Adrenal gland (tissue), 5 donors: ENCODE results near the gene COX20.

Source experiments
- CTCF ChIP-seq, 6 experiments: fragments of 450-650 bp in 4 of 6; fragments of 200-600 bp in 2 of 6; sonication (generic) in 1 of 6; IDR thresholded peaks; 1 replicate in 5 of 6; 2 replicates in 1 of 6; pipeline versions ENCODE4 v1.5.1 to v1.8.0; 2016 to 2021; ENCODE audit warnings: antibody characterized with exemption in 6 of 6, mild to moderate bottlenecking in 2 of 6, moderate library complexity in 1 of 6
- POLR2A ChIP-seq, 2 donors: fragments of 450-650 bp; IDR thresholded peaks; one replicate each; pipeline ENCODE4 v1.6.1; 2017; ENCODE audit warnings: antibody characterized with exemption in 2 of 2, mild to moderate bottlenecking in 2 of 2, moderate library complexity in 1 of 2
- donor health status: DM: no; HTN: no; CAD: no.

GRCh38 chr1:244850099-244850852 is 14.8 kb downstream of the COX20 start:
- TF ChIP-seq CTCF (IDR thresholded peaks at IDR 0.05) (no peak), POLR2A (IDR thresholded peaks at IDR 0.05) (no peak)
